Hepatocyte (in vitro differentiated cells): ENCODE results near the gene FPGS.

ENCODE experiments used
- EZH2 ChIP-seq: fragments of 200-600 bp; sonication (generic); IDR thresholded peaks from 2 replicates; pipeline ENCODE4 v1.6.1; 2016; ENCODE audit warnings: antibody characterized with exemption, mild to moderate bottlenecking, borderline replicate concordance
- EZH2phosphoT487 ChIP-seq: fragments of 200-600 bp; sonication (generic); IDR thresholded peaks from one replicate; pipeline ENCODE4 v1.6.1; 2018; ENCODE audit warnings: antibody characterized with exemption, mild to moderate bottlenecking, low read depth, moderate library complexity; ENCODE audit not compliant: unreplicated experiment, severe bottlenecking
- TF ChIP-seq, protein P1 (sequence below): fragments of 200-600 bp; sonication (generic); IDR thresholded peaks from 2 replicates; pipeline ENCODE4 v1.5.1; 2016; ENCODE audit warnings: antibody characterized with exemption, mild to moderate bottlenecking; ENCODE audit not compliant: poor library complexity

DNA sequence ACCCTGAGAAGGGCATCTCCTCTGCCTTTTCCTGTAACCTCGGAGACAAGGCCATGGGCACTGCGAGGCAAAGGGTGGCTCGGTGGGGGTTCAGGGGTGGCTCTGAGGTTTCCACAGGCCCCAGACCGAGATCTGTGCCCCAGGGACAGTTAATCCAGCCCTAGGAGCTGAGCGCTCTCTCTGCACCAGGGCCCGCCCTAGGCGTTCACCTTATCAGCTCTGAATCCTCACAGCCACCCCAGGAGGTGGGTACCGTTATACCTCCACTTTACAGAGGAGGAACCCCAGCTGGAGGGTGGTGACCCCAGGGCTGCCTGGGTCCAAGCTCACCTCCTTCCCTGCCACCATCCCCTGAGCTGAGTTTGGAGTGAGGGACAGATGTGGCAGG is 54.0 kb downstream of the FPGS start:
- TF ChIP-seq, protein P1, sequence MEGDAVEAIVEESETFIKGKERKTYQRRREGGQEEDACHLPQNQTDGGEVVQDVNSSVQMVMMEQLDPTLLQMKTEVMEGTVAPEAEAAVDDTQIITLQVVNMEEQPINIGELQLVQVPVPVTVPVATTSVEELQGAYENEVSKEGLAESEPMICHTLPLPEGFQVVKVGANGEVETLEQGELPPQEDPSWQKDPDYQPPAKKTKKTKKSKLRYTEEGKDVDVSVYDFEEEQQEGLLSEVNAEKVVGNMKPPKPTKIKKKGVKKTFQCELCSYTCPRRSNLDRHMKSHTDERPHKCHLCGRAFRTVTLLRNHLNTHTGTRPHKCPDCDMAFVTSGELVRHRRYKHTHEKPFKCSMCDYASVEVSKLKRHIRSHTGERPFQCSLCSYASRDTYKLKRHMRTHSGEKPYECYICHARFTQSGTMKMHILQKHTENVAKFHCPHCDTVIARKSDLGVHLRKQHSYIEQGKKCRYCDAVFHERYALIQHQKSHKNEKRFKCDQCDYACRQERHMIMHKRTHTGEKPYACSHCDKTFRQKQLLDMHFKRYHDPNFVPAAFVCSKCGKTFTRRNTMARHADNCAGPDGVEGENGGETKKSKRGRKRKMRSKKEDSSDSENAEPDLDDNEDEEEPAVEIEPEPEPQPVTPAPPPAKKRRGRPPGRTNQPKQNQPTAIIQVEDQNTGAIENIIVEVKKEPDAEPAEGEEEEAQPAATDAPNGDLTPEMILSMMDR, result no peak
- no peak for TF ChIP-seq EZH2
- TF ChIP-seq EZH2phosphoT487, result no peak
